Measurements from ENCODE around the gene CTDSP1. TPM values are rescaled to one million over a fixed set of nuclear protein-coding genes. Genes with fewer than 3 reads are reported as not detected.
A peak's percentile ranks its signal among the peaks of the same experiment; 100 is the strongest.

Gene CTDSP1
- total and polyA plus RNA-seq, 8 donors: 43.3 to 188 (median 108) TPM

GRCh38 chr2:218375212-218375611, 24.5 kb upstream of the CTDSP1 start:
- no peak for TF ChIP-seq POLR2A (IDR thresholded peaks at IDR 0.05)
- no peak for TF ChIP-seq EP300 (IDR thresholded peaks at IDR 0.05)
- peak in 1 of 3 donors; percentile 43 for TF ChIP-seq POLR2AphosphoS5 (IDR thresholded peaks at IDR 0.05)
- intact Hi-C loops (cut with DNase I; ENCODE audit: low total_unique reads): no loop called here
- no peaks in the 10 kb centered on the region for H3K36me3 ChIP-seq
- peak overlapping the region in 1 of 5 donors; percentile 73 for H3K27ac ChIP-seq
- peaks cover 0 to 8% (median under 1%) of the 10 kb centered on the region in 4 donors for H3K4me1 ChIP-seq
- no peak overlapping the region for H3K4me3 ChIP-seq
- peak in 1 of 2 donors; percentile 70 for DNase-seq
- H3K27me3 ChIP-seq: no peaks in the 10 kb centered on the region
- 26 to 41% (median 31%) methylated on average over 2 of the region's 2 CpGs for WGBS, 5 donors
- no peaks in the 10 kb centered on the region for H3K9me3 ChIP-seq

- H3K36me3 ChIP-seq: no peaks in the 10 kb centered on the region
- no peaks in the 10 kb centered on the region for H3K9me3 ChIP-seq
- no peak overlapping the region for H3K4me3 ChIP-seq
- H3K4me1 ChIP-seq: no peaks in the 10 kb centered on the region
- WGBS, 5 donors: 81 to 91% (median 89%) methylated on average over 5 of the region's 5 CpGs
- H3K27ac ChIP-seq: peak overlapping the region in 1 of 5 donors; percentile 55
- intact Hi-C loops (cut with DNase I; ENCODE audit: low total_unique reads): no loop called here
- TF ChIP-seq, protein P1, sequence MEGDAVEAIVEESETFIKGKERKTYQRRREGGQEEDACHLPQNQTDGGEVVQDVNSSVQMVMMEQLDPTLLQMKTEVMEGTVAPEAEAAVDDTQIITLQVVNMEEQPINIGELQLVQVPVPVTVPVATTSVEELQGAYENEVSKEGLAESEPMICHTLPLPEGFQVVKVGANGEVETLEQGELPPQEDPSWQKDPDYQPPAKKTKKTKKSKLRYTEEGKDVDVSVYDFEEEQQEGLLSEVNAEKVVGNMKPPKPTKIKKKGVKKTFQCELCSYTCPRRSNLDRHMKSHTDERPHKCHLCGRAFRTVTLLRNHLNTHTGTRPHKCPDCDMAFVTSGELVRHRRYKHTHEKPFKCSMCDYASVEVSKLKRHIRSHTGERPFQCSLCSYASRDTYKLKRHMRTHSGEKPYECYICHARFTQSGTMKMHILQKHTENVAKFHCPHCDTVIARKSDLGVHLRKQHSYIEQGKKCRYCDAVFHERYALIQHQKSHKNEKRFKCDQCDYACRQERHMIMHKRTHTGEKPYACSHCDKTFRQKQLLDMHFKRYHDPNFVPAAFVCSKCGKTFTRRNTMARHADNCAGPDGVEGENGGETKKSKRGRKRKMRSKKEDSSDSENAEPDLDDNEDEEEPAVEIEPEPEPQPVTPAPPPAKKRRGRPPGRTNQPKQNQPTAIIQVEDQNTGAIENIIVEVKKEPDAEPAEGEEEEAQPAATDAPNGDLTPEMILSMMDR (IDR thresholded peaks at IDR 0.05): no peak
- no peak for TF ChIP-seq POLR2AphosphoS5 (IDR thresholded peaks at IDR 0.05)
- no peak for TF ChIP-seq POLR2A (IDR thresholded peaks at IDR 0.05)
- no peak for TF ChIP-seq EP300 (IDR thresholded peaks at IDR 0.05)
- no peaks in the 10 kb centered on the region for H3K27me3 ChIP-seq
- no peak for DNase-seq
Observed at GRCh38 chr2:218378053-218378452, 21.6 kb upstream of the CTDSP1 start.

- Histone ChIP-seq H3K27me3 (no peaks in the 10 kb centered on the region), H3K4me1 (peaks cover 0 to 8% (median 2%) of the 10 kb centered on the region in 4 donors), H3K4me3 (peak within 1 kb of the TSS in 3 of 4 donors; percentile 9 to 40 (median 30)), H3K36me3 (no peaks in the 10 kb centered on the region), H3K9me3 (no peaks in the 10 kb centered on the region), H3K27ac (peak within 1 kb of the TSS in 3 of 5 donors; percentile 45 to 78 (median 71))
- intact Hi-C loops (cut with DNase I; ENCODE audit: low total_unique reads): no loop called here
- peak in 1 of 2 donors; percentile 50 for DNase-seq
- WGBS, 5 donors: 58 to 78% (median 65%) methylated on average over 11 to 13 of the region's 13 CpGs
- TF ChIP-seq POLR2A (IDR thresholded peaks at IDR 0.05): peak in 1 of 4 donors; percentile 13
- peak in 2 of 3 donors; percentile 27 to 53 for TF ChIP-seq POLR2AphosphoS5 (IDR thresholded peaks at IDR 0.05)
- TF ChIP-seq, protein P1 (IDR thresholded peaks at IDR 0.05): no peak
- TF ChIP-seq EP300 (IDR thresholded peaks at IDR 0.05): no peak
Observed at GRCh38 chr2:218381916-218382366, 17.7 kb upstream of the CTDSP1 start, which contains the start of gene SLC11A1. SLC11A1 (plus strand) TSS chr2:218382273; CDS start chr2:218382369, 96 bp downstream.

DNA sequence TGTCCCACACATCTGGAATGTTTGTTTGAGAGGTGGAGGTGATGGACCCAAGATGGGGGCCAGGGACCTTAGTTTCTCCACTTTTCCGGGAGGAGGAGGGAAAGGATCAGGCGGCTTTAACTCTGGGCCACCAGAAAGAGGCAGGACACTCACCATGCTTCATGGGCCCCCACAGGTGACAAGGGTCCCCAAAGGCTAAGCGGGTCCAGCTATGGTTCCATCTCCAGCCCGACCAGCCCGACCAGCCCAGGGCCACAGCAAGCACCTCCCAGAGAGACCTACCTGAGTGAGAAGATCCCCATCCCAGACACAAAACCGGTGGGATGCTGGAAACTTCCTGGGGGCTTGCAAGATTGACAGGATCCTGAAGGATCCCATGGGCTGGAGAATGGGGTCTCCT, 16.9 kb upstream of the CTDSP1 start:
- Histone ChIP-seq H3K27ac (peak overlapping the region in 3 of 5 donors; percentile 45 to 78 (median 71)), H3K9me3 (no peaks in the 10 kb centered on the region), H3K4me3 (peak overlapping the region in 3 of 4 donors; percentile 9 to 40 (median 30)), H3K27me3 (no peaks in the 10 kb centered on the region), H3K36me3 (no peaks in the 10 kb centered on the region), H3K4me1 (peaks cover 0 to 16% (median 8%) of the 10 kb centered on the region in 4 donors)
- WGBS, 5 donors: 91 to 97% (median 92%) methylated on average over 4 to 6 of the region's 6 CpGs
- no peak for TF ChIP-seq POLR2AphosphoS5 (IDR thresholded peaks at IDR 0.05)
- no peak for TF ChIP-seq EP300 (IDR thresholded peaks at IDR 0.05)
- TF ChIP-seq, protein P1 (IDR thresholded peaks at IDR 0.05): no peak
- TF ChIP-seq POLR2A (IDR thresholded peaks at IDR 0.05): no peak
- intact Hi-C loops (cut with DNase I; ENCODE audit: low total_unique reads): no loop called here
- DNase-seq: no peak
